HUES6 (cell line): Measurements from ENCODE around the gene PPM1A.
A peak's percentile ranks its signal among the peaks of the same experiment; 100 is the strongest.

Source experiments
- H3K27ac ChIP-seq: 2 replicates; pipeline ENCODE4 v1.7.0; 2013; ENCODE audit warnings: low read depth, mild to moderate bottlenecking, low read length, inconsistent platforms
- H3K27me3 ChIP-seq: 2 replicates; pipeline ENCODE4 v1.6.1; 2013; ENCODE audit warnings: low read length; ENCODE audit not compliant: control insufficient read depth, insufficient read depth
- H3K36me3 ChIP-seq: 2 replicates; pipeline ENCODE4 v1.6.1; 2013; ENCODE audit warnings: low read length; ENCODE audit not compliant: control insufficient read depth, insufficient read depth
- H3K4me1 ChIP-seq: 2 replicates; pipeline ENCODE4 v1.6.1; 2013; ENCODE audit warnings: low read length; ENCODE audit not compliant: control insufficient read depth, insufficient read depth
- H3K4me3 ChIP-seq: 2 replicates; pipeline ENCODE4 v1.5.1; 2013; ENCODE audit warnings: low read depth, low read length
- H3K9ac ChIP-seq: one replicate; pipeline ENCODE4 v1.6.1; 2013; ENCODE audit warnings: mild to moderate bottlenecking, low read length
- H3K9me3 ChIP-seq: 2 replicates; pipeline ENCODE4 v1.6.1; 2013; ENCODE audit warnings: low read depth, low read length; ENCODE audit not compliant: control insufficient read depth, insufficient read depth

PPM1A gene

DNA sequence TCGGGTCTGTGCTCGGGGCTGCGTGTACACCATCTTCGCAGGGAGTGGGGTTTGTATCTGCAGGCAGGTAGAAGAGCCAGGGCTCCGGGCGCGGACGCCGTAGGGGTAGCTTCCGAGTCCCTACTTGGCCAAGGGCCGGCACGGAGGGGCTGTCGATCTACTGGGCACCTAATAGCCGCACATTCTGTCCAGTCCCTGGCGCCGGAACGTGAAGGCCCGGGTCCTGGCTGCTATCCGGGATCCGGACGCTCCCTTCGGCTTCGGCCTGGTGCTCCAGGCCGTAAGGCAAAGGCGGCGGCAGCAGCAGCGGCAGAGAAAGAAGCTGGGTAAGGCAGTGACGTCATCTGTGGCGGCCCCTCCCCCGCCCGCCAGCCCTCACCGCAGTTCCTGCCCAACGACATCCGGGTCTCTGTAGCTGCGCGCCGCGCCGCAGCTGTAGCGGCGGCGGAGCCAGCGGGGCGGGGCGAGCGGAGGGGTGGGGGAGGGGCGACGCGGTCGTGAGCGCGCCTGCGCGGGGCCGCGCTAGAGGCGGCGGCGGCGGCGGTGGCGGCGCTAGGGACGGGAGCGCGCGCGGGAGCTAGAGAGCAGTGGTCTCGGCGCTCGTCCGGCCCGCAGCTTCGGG lies at the start of gene PPM1A:
PPM1A (plus strand) TSS at position 525 of the 622 bp plus-strand sequence. CDS start 33,483 bp downstream, outside the sequence.
- no peaks in the 10 kb centered on the region for H3K27me3 ChIP-seq
- H3K36me3 ChIP-seq, result no peaks in the 10 kb centered on the region
- no peaks in the 10 kb centered on the region for H3K9me3 ChIP-seq
- peak within 1 kb of the TSS; percentile 81 for H3K27ac ChIP-seq
- peak within 1 kb of the TSS; percentile 90 for H3K4me3 ChIP-seq
- H3K4me1 ChIP-seq, result peaks cover 39% of the 10 kb centered on the region
- peak within 1 kb of the TSS; percentile 91 for H3K9ac ChIP-seq

DNA sequence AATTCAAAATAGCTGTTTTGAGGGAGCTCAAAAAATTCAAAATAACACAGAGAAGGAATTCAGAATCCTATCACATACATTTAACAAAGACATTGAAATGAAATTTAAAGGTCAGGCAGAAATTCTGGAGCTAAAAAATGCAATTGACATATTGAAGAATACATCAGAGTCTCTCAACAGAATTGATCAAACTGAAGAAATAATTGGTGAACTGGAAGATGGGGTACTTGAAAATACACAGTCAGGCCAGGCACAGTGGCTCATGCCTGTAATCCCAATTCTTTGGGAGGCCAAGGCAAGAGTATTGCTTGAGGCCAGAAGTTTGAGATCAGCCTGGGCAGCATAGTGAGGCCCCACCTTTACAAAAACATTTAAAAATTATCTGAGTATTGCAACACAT lies 49.7 kb upstream of the PPM1A start:
- Histone ChIP-seq H3K27me3 (no peaks in the 10 kb centered on the region), H3K27ac (no peak overlapping the region), H3K9me3 (peaks cover 7% of the 10 kb centered on the region; the same call in 1 of the 2 replicates), H3K9ac (no peak overlapping the region), H3K36me3 (no peaks in the 10 kb centered on the region), H3K4me3 (no peak overlapping the region), H3K4me1 (peaks cover 17% of the 10 kb centered on the region)

DNA sequence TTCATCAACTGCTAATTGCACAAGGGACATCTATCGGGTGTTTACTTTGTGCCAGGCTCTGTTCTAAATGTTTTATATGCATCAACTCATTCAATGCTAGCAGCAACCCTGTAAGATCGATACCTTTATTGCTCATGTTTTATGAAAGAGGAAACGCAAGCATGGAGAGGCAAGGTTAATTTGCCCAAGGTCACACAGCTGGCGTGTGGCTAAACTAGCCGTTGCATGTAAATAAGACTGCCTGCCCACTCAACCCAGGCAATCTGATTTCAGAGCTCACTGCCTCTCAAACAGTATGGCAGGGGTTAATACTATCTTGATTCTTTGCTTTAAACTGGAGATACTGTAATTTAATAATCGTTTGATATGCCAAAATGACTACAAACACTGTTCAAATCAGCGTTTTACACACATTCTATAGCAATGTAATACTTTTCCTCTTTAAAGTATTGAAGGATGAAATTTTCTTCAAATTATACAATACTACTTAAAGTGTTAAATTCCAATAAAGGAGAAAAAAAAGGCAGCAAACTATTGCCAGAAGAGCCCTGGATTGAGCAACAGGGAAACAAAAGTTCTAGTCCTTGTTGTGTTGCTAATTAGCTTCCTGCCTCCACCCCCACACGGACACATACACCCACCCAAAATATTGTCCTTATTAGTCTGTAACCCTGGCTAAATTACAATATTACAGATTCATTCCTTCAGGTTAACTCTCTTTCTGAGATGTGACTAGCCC lies 44.7 kb upstream of the PPM1A start:
- H3K9me3 ChIP-seq, result peaks cover 7% of the 10 kb centered on the region; the same call in 1 of the 2 replicates
- peaks cover 17% of the 10 kb centered on the region for H3K4me1 ChIP-seq
- no peaks in the 10 kb centered on the region for H3K27me3 ChIP-seq
- H3K27ac ChIP-seq, result no peak overlapping the region
- no peak overlapping the region for H3K4me3 ChIP-seq
- H3K36me3 ChIP-seq, result no peaks in the 10 kb centered on the region
- H3K9ac ChIP-seq, result no peak overlapping the region

DNA sequence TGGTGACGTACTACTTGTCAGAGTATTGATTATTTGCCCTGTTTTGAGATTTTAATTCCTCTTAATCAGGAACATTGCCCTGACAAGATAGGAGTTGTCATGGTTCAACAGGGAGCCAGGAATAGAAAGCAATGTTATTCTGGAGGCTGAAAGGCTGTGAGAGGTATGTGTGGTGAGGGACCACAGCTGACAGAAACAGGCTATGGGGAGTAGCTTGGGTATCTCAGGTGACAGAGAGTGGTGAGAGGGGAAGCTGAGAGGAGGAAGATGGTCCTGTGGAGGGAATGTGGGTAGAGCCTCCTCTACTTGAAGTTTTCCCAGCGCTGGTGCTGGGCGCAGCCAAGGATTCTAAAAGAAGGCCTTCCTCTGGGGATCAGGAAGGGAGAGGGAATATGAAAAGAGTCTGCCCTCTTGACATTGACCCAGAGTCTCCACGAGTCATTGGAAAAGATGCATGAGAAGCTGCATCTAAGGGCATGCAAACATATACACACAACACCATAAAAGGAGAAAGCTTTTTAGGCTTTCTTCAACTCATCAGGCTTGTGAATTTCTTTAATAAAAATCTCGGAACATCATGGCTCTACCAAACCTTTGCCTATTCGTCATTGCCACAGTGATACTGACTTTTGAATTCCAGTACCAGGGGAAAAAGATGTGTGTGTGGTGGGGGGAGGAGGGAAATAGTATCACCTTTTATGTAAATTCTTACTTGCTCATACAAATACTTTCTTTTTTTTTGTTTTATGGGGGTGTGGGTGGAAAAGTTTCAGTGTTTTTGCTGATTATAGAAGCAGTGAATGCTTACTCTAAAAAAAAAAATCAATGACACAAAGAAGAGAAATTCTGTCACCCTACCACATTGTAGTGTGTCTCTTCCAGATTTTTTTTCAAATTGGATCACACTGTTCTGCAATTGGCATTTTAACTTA lies 43.9 kb upstream of the PPM1A start:
- H3K27me3 ChIP-seq, result no peaks in the 10 kb centered on the region
- peaks cover 2% of the 10 kb centered on the region; the same call in 1 of the 2 replicates for H3K9me3 ChIP-seq
- peaks cover 17% of the 10 kb centered on the region for H3K4me1 ChIP-seq
- no peak overlapping the region for H3K4me3 ChIP-seq
- H3K27ac ChIP-seq, result no peak overlapping the region
- H3K36me3 ChIP-seq, result no peaks in the 10 kb centered on the region
- no peak overlapping the region for H3K9ac ChIP-seq

DNA sequence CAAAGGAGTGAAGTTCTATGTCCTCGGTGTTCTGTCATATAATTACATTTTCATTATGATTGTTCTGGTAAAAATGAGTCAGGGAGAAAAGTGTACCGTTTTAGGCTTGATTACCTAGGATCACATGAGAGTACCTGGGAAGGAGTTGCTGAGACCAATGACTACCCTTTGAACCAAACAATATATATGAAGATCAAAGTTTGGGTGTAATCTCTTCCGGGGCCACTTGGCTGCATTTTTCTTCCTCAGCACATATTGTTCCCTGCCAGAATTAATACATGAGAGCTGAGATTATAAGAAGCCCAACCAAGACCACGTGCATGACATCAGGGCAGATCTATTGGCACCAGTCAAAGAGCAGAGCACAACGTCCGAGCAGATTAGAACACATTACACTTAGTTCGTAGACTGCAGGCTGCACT lies 42.8 kb upstream of the PPM1A start:
- Histone ChIP-seq H3K27me3 (no peaks in the 10 kb centered on the region), H3K9ac (no peak overlapping the region), H3K4me1 (peaks cover 21% of the 10 kb centered on the region), H3K36me3 (no peaks in the 10 kb centered on the region), H3K9me3 (no peaks in the 10 kb centered on the region), H3K27ac (no peak overlapping the region), H3K4me3 (no peak overlapping the region)

DNA sequence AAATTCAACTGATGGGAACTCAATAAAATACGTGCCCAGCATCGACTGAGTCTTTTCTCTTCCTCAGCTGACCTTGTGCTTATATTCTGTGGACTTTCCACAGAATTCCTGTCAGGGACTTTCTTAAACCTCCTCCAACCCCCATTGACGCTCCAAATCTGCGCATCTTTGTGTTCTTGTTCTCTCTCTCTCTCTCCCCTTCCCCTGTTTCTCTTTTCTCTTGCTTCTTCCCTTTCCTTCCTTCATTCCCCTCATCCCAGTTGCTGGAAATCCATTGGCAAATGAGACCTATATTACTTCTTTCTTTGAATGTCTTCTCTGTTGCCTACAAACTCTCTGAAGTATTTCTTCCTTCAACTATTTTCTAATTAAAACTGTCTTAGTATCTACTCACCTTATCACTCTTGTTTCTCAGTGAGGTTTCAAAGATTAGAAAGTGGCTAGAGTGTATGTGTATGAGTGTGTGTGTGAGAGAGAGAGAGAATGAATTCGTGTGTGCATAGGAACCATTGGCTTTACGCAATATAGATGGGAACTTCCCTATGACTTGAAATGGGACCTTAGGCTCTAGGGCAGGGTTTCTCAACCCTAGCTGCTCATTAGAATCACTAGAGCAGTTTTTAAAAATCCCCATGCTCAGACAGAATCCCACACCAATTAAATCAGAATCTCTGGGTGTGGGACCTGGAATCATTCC lies 42.0 kb upstream of the PPM1A start:
- no peaks in the 10 kb centered on the region for H3K36me3 ChIP-seq
- no peaks in the 10 kb centered on the region for H3K9me3 ChIP-seq
- H3K4me1 ChIP-seq, result peaks cover 24% of the 10 kb centered on the region
- no peak overlapping the region for H3K9ac ChIP-seq
- no peaks in the 10 kb centered on the region for H3K27me3 ChIP-seq
- no peak overlapping the region for H3K4me3 ChIP-seq
- no peak overlapping the region for H3K27ac ChIP-seq

DNA sequence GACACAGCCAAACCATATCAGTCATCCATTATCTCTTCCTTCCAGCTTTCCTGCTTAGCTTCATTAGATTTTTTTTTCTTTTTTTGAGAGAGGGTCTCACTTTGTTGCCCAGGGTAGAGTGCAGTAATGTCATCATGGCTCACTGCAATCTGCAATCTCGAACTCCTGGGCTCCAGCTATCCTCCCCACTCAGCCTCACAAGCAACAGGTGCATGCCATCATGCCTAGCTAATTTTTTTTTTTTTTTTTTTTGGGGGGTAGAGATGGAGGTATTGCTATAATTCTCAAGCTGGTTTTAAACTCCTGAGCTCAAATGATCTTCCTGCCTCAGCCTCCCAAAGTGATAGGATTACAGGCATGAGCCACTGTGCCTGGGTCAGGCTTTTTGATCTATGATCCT lies 38.3 kb upstream of the PPM1A start:
- peaks cover 7% of the 10 kb centered on the region for H3K4me1 ChIP-seq
- no peak overlapping the region for H3K27ac ChIP-seq
- H3K9me3 ChIP-seq, result no peaks in the 10 kb centered on the region
- H3K4me3 ChIP-seq, result no peak overlapping the region
- H3K27me3 ChIP-seq, result no peaks in the 10 kb centered on the region
- H3K36me3 ChIP-seq, result no peaks in the 10 kb centered on the region
- H3K9ac ChIP-seq, result no peak overlapping the region

DNA sequence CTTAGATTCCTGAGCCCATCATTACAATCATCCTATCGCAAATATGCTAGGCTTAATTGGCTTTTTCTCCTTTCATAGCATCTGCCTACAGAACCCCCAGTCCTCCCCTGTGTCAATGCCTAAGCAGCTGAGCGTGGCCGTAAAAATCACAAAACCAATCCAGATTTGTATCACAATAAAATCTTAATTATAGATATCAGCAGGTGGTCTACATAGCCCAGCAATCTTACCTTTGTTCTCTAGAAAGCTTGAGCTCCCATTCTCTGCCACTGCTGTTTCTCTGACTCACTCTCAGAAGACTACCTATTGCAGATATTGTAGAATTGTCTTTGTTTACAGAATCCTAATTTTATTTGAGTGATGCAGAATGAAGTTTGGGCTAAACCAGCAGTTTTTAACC lies 37.9 kb upstream of the PPM1A start:
- Histone ChIP-seq H3K27ac (no peak overlapping the region), H3K9ac (no peak overlapping the region)

DNA sequence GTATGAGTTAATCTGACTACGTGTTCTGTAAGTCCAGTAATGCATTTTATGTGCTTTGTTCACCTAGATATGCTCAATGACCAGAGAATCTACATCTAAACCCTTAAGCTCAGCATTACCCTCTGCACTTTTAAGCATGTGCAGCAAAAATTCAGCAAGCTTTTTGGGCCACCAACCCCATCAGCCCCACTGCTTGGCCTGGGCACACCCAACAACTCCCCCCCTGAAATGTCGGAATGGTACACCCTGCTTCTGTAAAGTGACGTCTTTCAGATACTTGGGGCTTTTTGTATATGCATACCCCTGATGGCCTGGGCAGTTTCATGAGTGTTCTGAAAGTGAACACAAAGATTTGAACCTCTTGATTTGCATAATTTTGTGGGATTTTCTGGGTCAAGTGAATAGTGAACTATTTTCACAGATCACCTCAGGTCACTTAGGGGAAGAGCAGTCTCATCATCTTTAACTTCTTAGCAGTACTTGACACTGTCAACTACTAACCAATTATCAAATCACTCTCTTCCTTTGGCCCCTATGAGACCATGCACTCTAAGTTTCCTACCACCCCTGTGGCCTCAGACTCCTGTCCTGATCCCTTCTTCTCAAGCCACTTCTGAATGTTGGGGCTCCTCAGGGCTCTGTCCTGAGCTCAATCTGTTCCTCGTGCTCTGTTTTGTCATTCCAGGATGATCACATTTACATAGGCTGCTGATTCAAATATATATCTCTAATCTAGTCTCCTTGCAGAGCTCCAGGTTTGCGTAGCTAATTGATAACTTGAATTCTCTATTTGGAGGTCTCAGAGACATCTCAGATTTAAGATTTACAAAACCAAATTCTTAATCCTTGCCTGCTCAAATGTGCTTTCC lies 36.3 kb upstream of the PPM1A start:
- Histone ChIP-seq H3K9ac (no peak overlapping the region), H3K36me3 (no peaks in the 10 kb centered on the region), H3K9me3 (no peaks in the 10 kb centered on the region), H3K27me3 (no peaks in the 10 kb centered on the region), H3K4me1 (peaks cover 7% of the 10 kb centered on the region), H3K4me3 (no peak overlapping the region), H3K27ac (no peak overlapping the region)

More for the DNA sequence above, 37.9 kb upstream of the PPM1A start:
- H3K9me3 ChIP-seq, result no peaks in the 10 kb centered on the region
- H3K4me3 ChIP-seq, result no peak overlapping the region
- H3K36me3 ChIP-seq, result no peaks in the 10 kb centered on the region
- peaks cover 7% of the 10 kb centered on the region for H3K4me1 ChIP-seq
- no peaks in the 10 kb centered on the region for H3K27me3 ChIP-seq

DNA sequence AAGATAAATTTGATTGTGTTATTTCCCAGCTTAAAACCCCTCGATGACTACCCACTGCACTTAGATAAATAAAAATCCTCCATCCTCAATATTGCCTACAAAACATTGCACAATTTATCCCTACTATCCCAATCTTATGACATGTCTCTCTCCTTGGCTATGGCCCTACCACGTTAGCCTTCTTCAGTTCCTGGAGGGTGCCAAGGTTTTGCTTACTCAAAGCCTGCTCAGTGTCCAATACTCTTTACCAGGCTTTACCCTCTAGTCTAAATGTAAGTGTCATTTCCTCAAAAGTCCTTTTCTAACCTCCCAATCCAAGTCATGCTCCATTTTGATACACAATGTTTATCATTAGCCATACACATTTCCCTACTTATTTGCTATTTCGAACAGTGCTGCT lies 35.0 kb upstream of the PPM1A start:
- Histone ChIP-seq H3K27me3 (no peaks in the 10 kb centered on the region), H3K36me3 (no peaks in the 10 kb centered on the region), H3K4me1 (peaks cover 7% of the 10 kb centered on the region), H3K4me3 (no peak overlapping the region), H3K9me3 (no peaks in the 10 kb centered on the region), H3K9ac (no peak overlapping the region), H3K27ac (no peak overlapping the region)
